Neural progenitor cell (in vitro differentiated cells): ENCODE results near the gene C21orf58. TPM values are rescaled to one million over a fixed set of nuclear protein-coding genes. Genes with fewer than 3 reads are reported as not detected.

Source experiments
- DNase-seq: peaks from one replicate; pipeline ENCODE4 v3.0.0-alpha.2; 2016; ENCODE audit warnings: low spot score
- H2AFZ ChIP-seq: fragments of 200-600 bp; sonication (generic); replicated peaks from 2 replicates; pipeline ENCODE4 v1.6.1; 2016; ENCODE audit warnings: antibody characterized with exemption
- H3F3A ChIP-seq: fragments of 200-600 bp; sonication (generic); 2 replicates; pipeline ENCODE4 v1.6.1; 2016; ENCODE audit warnings: antibody characterized with exemption, low read depth
- H3K27ac ChIP-seq: fragments of 200-600 bp; sonication (generic); 2 replicates; pipeline ENCODE4 v1.5.1; 2016; ENCODE audit warnings: mild to moderate bottlenecking
- H3K27me3 ChIP-seq: fragments of 200-600 bp; sonication (generic); 2 replicates; pipeline ENCODE4 v1.6.1; 2016; ENCODE audit warnings: mild to moderate bottlenecking, moderate library complexity
- H3K36me3 ChIP-seq: fragments of 200-600 bp; sonication (generic); 2 replicates; pipeline ENCODE4 v1.5.1; 2016
- H3K4me1 ChIP-seq: fragments of 200-600 bp; sonication (generic); 2 replicates; pipeline ENCODE4 v1.6.1; 2016; ENCODE audit warnings: mixed run types
- H3K4me2 ChIP-seq: fragments of 200-600 bp; sonication (generic); 2 replicates; pipeline ENCODE4 v1.6.1; 2016
- H3K4me3 ChIP-seq: fragments of 200-600 bp; sonication (generic); 2 replicates; pipeline ENCODE4 v1.5.1; 2016
- H3K79me2 ChIP-seq: fragments of 200-600 bp; sonication (generic); 2 replicates; pipeline ENCODE4 v1.6.1; 2016; ENCODE audit warnings: low read depth
- H3K9ac ChIP-seq: fragments of 200-600 bp; sonication (generic); 2 replicates; pipeline ENCODE4 v1.6.1; 2016
- H3K9me3 ChIP-seq: fragments of 200-600 bp; sonication (generic); 2 replicates; pipeline ENCODE4 v1.5.1; 2016; ENCODE audit warnings: low read depth
- H4K20me1 ChIP-seq: fragments of 200-600 bp; sonication (generic); 2 replicates; pipeline ENCODE4 v1.6.1; 2016; ENCODE audit warnings: low read depth
- H3K27ac Mint-ChIP-seq: 3 replicates; pipeline ENCODE4 v1.8.0; 2021; ENCODE audit warnings: mixed read lengths
- H3K27me3 Mint-ChIP-seq: 2 replicates; pipeline ENCODE4 v1.8.0; 2022; ENCODE audit warnings: low read depth, mild to moderate bottlenecking, inconsistent platforms, moderate library complexity, mixed read lengths; ENCODE audit not compliant: insufficient read depth
- H3K36me3 Mint-ChIP-seq: 3 replicates; pipeline ENCODE4 v1.8.0; 2021; ENCODE audit warnings: mixed read lengths
- H3K4me1 Mint-ChIP-seq: 3 replicates; pipeline ENCODE4 v1.8.0; 2021; ENCODE audit warnings: mixed read lengths
- H3K4me3 Mint-ChIP-seq: 3 replicates; pipeline ENCODE4 v1.8.0; 2021; ENCODE audit warnings: mild to moderate bottlenecking, moderate library complexity, mixed read lengths
- H3K9me3 Mint-ChIP-seq: 3 replicates; pipeline ENCODE4 v1.8.0; 2020; ENCODE audit warnings: mixed read lengths
- CTCF ChIP-seq: fragments of 200-600 bp; sonication (generic); IDR thresholded peaks from 2 replicates; pipeline ENCODE4 v1.5.1; 2017; ENCODE audit warnings: antibody characterized with exemption, mild to moderate bottlenecking
- EZH2 ChIP-seq: fragments of 200-600 bp; sonication (generic); IDR thresholded peaks from 2 replicates; pipeline ENCODE4 v1.6.1; 2017; ENCODE audit warnings: antibody characterized with exemption, mild to moderate bottlenecking, moderate library complexity
- EZH2phosphoT487 ChIP-seq: fragments of 200-600 bp; sonication (generic); IDR thresholded peaks from 2 replicates; pipeline ENCODE4 v1.6.1; 2017; ENCODE audit warnings: antibody characterized with exemption
- total RNA-seq: library from RNA; depleted of rRNA; stranded (reverse); fragments of >200 nt; gene quantifications from 2 replicates; pipeline ENCODE4 v1.2.3, GENCODE V29; 2015; ENCODE audit warnings: low replicate concordance

The C21orf58 gene
- total RNA-seq, 1 donor from 2014 or later, result 26.2 TPM

- no peak overlapping the region for H3K4me3 Mint-ChIP-seq
- Histone ChIP-seq H3K36me3 (peaks cover 3% of the 10 kb centered on the region), H3K27me3 (no peaks in the 10 kb centered on the region), H3F3A (peaks cover 9% of the 10 kb centered on the region), H3K4me2 (no peak overlapping the region), H3K4me3 (no peak overlapping the region), H4K20me1 (no peaks in the 10 kb centered on the region), H3K4me1 (peaks cover 11% of the 10 kb centered on the region), H3K27ac (no peak overlapping the region), H2AFZ (no peak overlapping the region), H3K9me3 (no peaks in the 10 kb centered on the region), H3K9ac (no peak overlapping the region), H3K79me2 (peaks cover 72% of the 10 kb centered on the region)
- H3K27me3 Mint-ChIP-seq, result peaks cover 9% of the 10 kb centered on the region
- H3K36me3 Mint-ChIP-seq, result peaks cover 19% of the 10 kb centered on the region
- no peak for DNase-seq
- H3K4me1 Mint-ChIP-seq, result peaks cover 12% of the 10 kb centered on the region
- no peak overlapping the region for H3K27ac Mint-ChIP-seq
- TF ChIP-seq EZH2phosphoT487, result no peak
- no peak for TF ChIP-seq EZH2
- no peak for TF ChIP-seq CTCF
- no peaks in the 10 kb centered on the region for H3K9me3 Mint-ChIP-seq
Observed at GRCh38 chr21:46329796-46330195, 6.1 kb upstream of the C21orf58 start.

GRCh38 chr21:46328151-46328550, 4.5 kb upstream of the C21orf58 start:
- Histone ChIP-seq H3K27me3 (no peaks in the 10 kb centered on the region), H3K4me3 (no peak overlapping the region), H3F3A (peaks cover 15% of the 10 kb centered on the region), H3K36me3 (peaks cover 3% of the 10 kb centered on the region), H3K4me2 (no peak overlapping the region), H3K4me1 (peaks cover 11% of the 10 kb centered on the region), H3K9ac (no peak overlapping the region), H2AFZ (no peak overlapping the region), H3K9me3 (no peaks in the 10 kb centered on the region), H4K20me1 (peaks cover under 1% of the 10 kb centered on the region), H3K27ac (no peak overlapping the region), H3K79me2 (peaks cover 80% of the 10 kb centered on the region)
- Mint-ChIP-seq H3K9me3 (no peaks in the 10 kb centered on the region), H3K27ac (no peak overlapping the region), H3K27me3 (peaks cover 11% of the 10 kb centered on the region), H3K4me3 (no peak overlapping the region), H3K36me3 (peaks cover 16% of the 10 kb centered on the region), H3K4me1 (peaks cover 12% of the 10 kb centered on the region)
- DNase-seq, result no peak
- no peak for TF ChIP-seq EZH2phosphoT487
- TF ChIP-seq CTCF, result no peak
- no peak for TF ChIP-seq EZH2

- Histone ChIP-seq H3K4me3 (no peak overlapping the region), H3F3A (peaks cover 15% of the 10 kb centered on the region), H3K79me2 (peaks cover 82% of the 10 kb centered on the region), H3K4me1 (peaks cover 11% of the 10 kb centered on the region), H3K36me3 (peaks cover 3% of the 10 kb centered on the region), H3K9ac (no peak overlapping the region), H3K27ac (no peak overlapping the region), H3K4me2 (no peak overlapping the region), H2AFZ (no peak overlapping the region), H4K20me1 (peaks cover 5% of the 10 kb centered on the region), H3K9me3 (no peaks in the 10 kb centered on the region), H3K27me3 (no peaks in the 10 kb centered on the region)
- Mint-ChIP-seq H3K4me1 (peaks cover 12% of the 10 kb centered on the region), H3K27me3 (peaks cover 11% of the 10 kb centered on the region), H3K36me3 (peaks cover 16% of the 10 kb centered on the region), H3K27ac (no peak overlapping the region), H3K9me3 (no peaks in the 10 kb centered on the region), H3K4me3 (no peak overlapping the region)
- TF ChIP-seq EZH2phosphoT487, result no peak
- TF ChIP-seq CTCF, result no peak
- TF ChIP-seq EZH2, result no peak
- no peak for DNase-seq
Observed at GRCh38 chr21:46327711-46328110, 4.0 kb upstream of the C21orf58 start.
